ENCODE data around the gene WASF3.

Gene WASF3

GRCh38 chr13:26716984-26717383, 159.5 kb downstream of the WASF3 start:
- Histone ChIP-seq H3K9me2 (replicated peaks; ENCODE audit: insufficient read depth, low read length) (no peaks in the 10 kb centered on the region), H4K20me1 (ENCODE audit: insufficient read depth, low read length) (no peaks in the 10 kb centered on the region), H3K36me3 (replicated peaks; ENCODE audit: insufficient read depth, low read length) (no peaks in the 10 kb centered on the region), H3K9me3 (replicated peaks; ENCODE audit: insufficient read depth, low read length) (no peaks in the 10 kb centered on the region), H3F3A (ENCODE audit: insufficient read depth, low read length) (no peaks in the 10 kb centered on the region), H3K4me1 (ENCODE audit: low read length) (no peaks in the 10 kb centered on the region), H3K27ac (ENCODE audit: low read length) (no peak overlapping the region), H3K27me3 (replicated peaks; ENCODE audit: insufficient read depth, low read length) (no peaks in the 10 kb centered on the region), H3K4me2 (ENCODE audit: low read depth, low read length) (no peak overlapping the region), H3K79me2 (ENCODE audit: low read length) (no peaks in the 10 kb centered on the region), H3K4me3 (ENCODE audit: low read length) (no peak overlapping the region), H2AFZ (ENCODE audit: low read length) (no peak overlapping the region), H3K9ac (ENCODE audit: low read length) (no peak overlapping the region)
- TF ChIP-seq CTCF (IDR thresholded peaks at IDR 0.05; ENCODE audit: low read length), result no peak
- TF ChIP-seq EZH2phosphoT487 (IDR thresholded peaks at IDR 0.05; ENCODE audit: low read length), result no peak
- no peak for TF ChIP-seq EZH2 (optimal IDR thresholded peaks at IDR 0.05; ENCODE audit: low read depth, low read length)
- no peak for DNase-seq

- no peak for DNase-seq
- no peaks in the 10 kb centered on the region for H3K9me3 ChIP-seq (replicated peaks; ENCODE audit: insufficient read depth, low read length)
- H3K9ac ChIP-seq (ENCODE audit: low read length), result no peak overlapping the region
- H4K20me1 ChIP-seq (ENCODE audit: insufficient read depth, low read length), result no peaks in the 10 kb centered on the region
- no peaks in the 10 kb centered on the region for H3K9me2 ChIP-seq (replicated peaks; ENCODE audit: insufficient read depth, low read length)
- H3K4me1 ChIP-seq (ENCODE audit: low read length), result no peaks in the 10 kb centered on the region
- no peak overlapping the region for H2AFZ ChIP-seq (ENCODE audit: low read length)
- no peaks in the 10 kb centered on the region for H3K36me3 ChIP-seq (replicated peaks; ENCODE audit: insufficient read depth, low read length)
- H3K4me2 ChIP-seq (ENCODE audit: low read depth, low read length), result no peak overlapping the region
- H3K4me3 ChIP-seq (ENCODE audit: low read length), result no peak overlapping the region
- TF ChIP-seq EZH2 (optimal IDR thresholded peaks at IDR 0.05; ENCODE audit: low read depth, low read length), result no peak
- TF ChIP-seq CTCF (IDR thresholded peaks at IDR 0.05; ENCODE audit: low read length), result no peak
- TF ChIP-seq EZH2phosphoT487 (IDR thresholded peaks at IDR 0.05; ENCODE audit: low read length), result no peak
- H3F3A ChIP-seq (ENCODE audit: insufficient read depth, low read length), result no peaks in the 10 kb centered on the region
- no peaks in the 10 kb centered on the region for H3K79me2 ChIP-seq (ENCODE audit: low read length)
- H3K27me3 ChIP-seq (replicated peaks; ENCODE audit: insufficient read depth, low read length), result no peaks in the 10 kb centered on the region
- H3K27ac ChIP-seq (ENCODE audit: low read length), result no peak overlapping the region
Measured at GRCh38 chr13:26718146-26718545, 160.7 kb downstream of the WASF3 start.

GRCh38 chr13:26718872-26719271, 161.4 kb downstream of the WASF3 start:
- Histone ChIP-seq H3K9me2 (replicated peaks; ENCODE audit: insufficient read depth, low read length) (no peaks in the 10 kb centered on the region), H3K27ac (ENCODE audit: low read length) (no peak overlapping the region), H3K9me3 (replicated peaks; ENCODE audit: insufficient read depth, low read length) (no peaks in the 10 kb centered on the region), H3K4me1 (ENCODE audit: low read length) (no peaks in the 10 kb centered on the region), H3F3A (ENCODE audit: insufficient read depth, low read length) (no peaks in the 10 kb centered on the region), H3K79me2 (ENCODE audit: low read length) (no peaks in the 10 kb centered on the region), H3K4me2 (ENCODE audit: low read depth, low read length) (no peak overlapping the region), H3K36me3 (replicated peaks; ENCODE audit: insufficient read depth, low read length) (no peaks in the 10 kb centered on the region), H3K4me3 (ENCODE audit: low read length) (no peak overlapping the region), H2AFZ (ENCODE audit: low read length) (no peak overlapping the region), H3K27me3 (replicated peaks; ENCODE audit: insufficient read depth, low read length) (no peaks in the 10 kb centered on the region), H4K20me1 (ENCODE audit: insufficient read depth, low read length) (no peaks in the 10 kb centered on the region), H3K9ac (ENCODE audit: low read length) (no peak overlapping the region)
- no peak for TF ChIP-seq CTCF (IDR thresholded peaks at IDR 0.05; ENCODE audit: low read length)
- no peak for TF ChIP-seq EZH2 (optimal IDR thresholded peaks at IDR 0.05; ENCODE audit: low read depth, low read length)
- TF ChIP-seq EZH2phosphoT487 (IDR thresholded peaks at IDR 0.05; ENCODE audit: low read length), result no peak
- no peak for DNase-seq
